Keratinocyte (primary cell): ENCODE measurements around the gene SOX3.

Experiments used
- CTCF ChIP-seq, 3 experiments: IDR thresholded peaks in 1 of 3; conservative IDR thresholded peaks in 1 of 3; optimal IDR thresholded peaks in 1 of 3; 2 replicates in 2 of 3; 3 replicates in 1 of 3; pipeline versions ENCODE3 to v1.5.1; 2011; ENCODE audit warnings: low read length in 3 of 3, mild to moderate bottlenecking in 3 of 3, moderate library complexity in 2 of 3, control low read depth in 1 of 3, inconsistent platforms in 1 of 3; ENCODE audit not compliant: insufficient read depth in 2 of 3; ENCODE audit errors: extremely low read depth in 1 of 3
- EZH2 ChIP-seq: IDR thresholded peaks from one replicate; pipeline ENCODE4 v1.6.1; 2012; ENCODE audit warnings: inconsistent platforms, mild to moderate bottlenecking, low read length, moderate library complexity

GRCh38 chrX:140508958-140509357 lies 4.1 kb upstream of the SOX3 start:
- no peak for TF ChIP-seq EZH2
- TF ChIP-seq CTCF (optimal IDR thresholded peaks at IDR 0.05 in 1 of 3, IDR thresholded peaks at IDR 0.05 in 1 of 3, conservative IDR thresholded peaks at IDR 0.05 in 1 of 3; ENCODE audit: extremely low read depth in 1 of 3, insufficient read depth in 2 of 3, low read length in 3 of 3): no peak
